C4-2B (cell line): ENCODE measurements around the gene EHBP1L1.

Experiments
- CTCF ChIP-seq: fragments of 450-650 bp; conservative IDR thresholded peaks from 2 replicates; pipeline ENCODE4 v1.5.1; 2017; ENCODE audit warnings: mild to moderate bottlenecking
- ZFX ChIP-seq: fragments of 450-650 bp; IDR thresholded peaks from 2 replicates; pipeline ENCODE4 v1.6.1; 2017

GRCh38 chr11:65599955-65600246, 24.0 kb downstream of the EHBP1L1 start:
- TF ChIP-seq CTCF (no peak), ZFX (no peak)
